IMR-90 (cell line): Measurements from ENCODE around the gene SECTM1. TPM values are rescaled to one million over a fixed set of nuclear protein-coding genes. Genes with fewer than 3 reads are reported as not detected.

ENCODE experiments used
- ATAC-seq: fragments of 200-7000 bp; cut with Tn5 transposase; 2 replicates; pipeline ENCODE4 v1.9.1; 2020; ENCODE audit warnings: low read depth, mild to moderate bottlenecking, moderate library complexity
- BruUV-seq: library from RNA; stranded (reverse); fragments of 400-500 nt; replicated peaks from 2 replicates; lab custom pipeline; 2021; lab: Mats Ljungman, UMichigan
- CTCF ChIA-PET: fragments of 300-600 bp; formaldehyde crosslinking; extraction: SDS; loops from one replicate; lab custom pipeline; 2021; ENCODE audit warnings: antibody characterized with exemption; lab: Yijun Ruan, JAX
- POLR2A ChIA-PET: fragments of 300-600 bp; sonication (Branson Sonifier 250); formaldehyde crosslinking; loops from one replicate; lab custom pipeline; 2022; ENCODE audit warnings: antibody characterized with exemption; ENCODE audit not compliant: unreplicated experiment; lab: Charles Lee
- DNase-seq: peaks from one replicate; pipeline ENCODE4 v3.0.0; 2013
- H2AFZ ChIP-seq: replicated peaks from 2 replicates; pipeline ENCODE3; 2013; ENCODE audit warnings: low read length, mild to moderate bottlenecking; ENCODE audit not compliant: poor library complexity
- H2AK5ac ChIP-seq: 2 replicates; pipeline ENCODE4 v1.6.1; 2013; ENCODE audit warnings: low read depth, low read length, inconsistent platforms
- H2AK9ac ChIP-seq: replicated peaks from 2 replicates; pipeline ENCODE3; 2013; ENCODE audit warnings: mild to moderate bottlenecking, low read depth, low read length, moderate library complexity; ENCODE audit not compliant: poor library complexity
- H2BK120ac ChIP-seq: 2 replicates; pipeline ENCODE4 v1.6.1; 2013; ENCODE audit warnings: low read depth, low read length, inconsistent platforms
- H2BK15ac ChIP-seq: 3 replicates; pipeline ENCODE4 v1.6.1; 2013; ENCODE audit warnings: low read depth, low read length, inconsistent platforms
- H2BK20ac ChIP-seq: 2 replicates; pipeline ENCODE4 v1.6.1; 2013; ENCODE audit warnings: low read depth, mild to moderate bottlenecking, inconsistent platforms, low read length, moderate library complexity
- H2BK5ac ChIP-seq: 2 replicates; pipeline ENCODE4 v1.6.1; 2013; ENCODE audit warnings: mild to moderate bottlenecking, low read depth, low read length, inconsistent platforms; ENCODE audit not compliant: poor library complexity, severe bottlenecking
- H3K14ac ChIP-seq: replicated peaks from 2 replicates; pipeline ENCODE4 v1.6.1; 2013; ENCODE audit warnings: low read depth, low read length, inconsistent platforms
- H3K18ac ChIP-seq: 2 replicates; pipeline ENCODE4 v1.6.1; 2013; ENCODE audit warnings: low read depth, low read length, control low read depth
- H3K23ac ChIP-seq: 2 replicates; pipeline ENCODE4 v1.6.1; 2013; ENCODE audit warnings: low read depth, low read length, inconsistent platforms
- H3K27ac ChIP-seq: 2 replicates; pipeline ENCODE4 v1.5.1; 2013; ENCODE audit warnings: mild to moderate bottlenecking, control low read depth, low read length; ENCODE audit not compliant: insufficient read depth
- H3K27me3 ChIP-seq: 2 replicates; pipeline ENCODE4 v1.6.1; 2013; ENCODE audit warnings: low read length; ENCODE audit not compliant: control insufficient read depth, insufficient read depth
- H3K36me3 ChIP-seq: 2 replicates; pipeline ENCODE4 v1.6.1; 2013; ENCODE audit warnings: low read length, mixed read lengths; ENCODE audit not compliant: control insufficient read depth, insufficient read depth
- H3K4ac ChIP-seq: 2 replicates; pipeline ENCODE4 v1.6.1; 2013; ENCODE audit warnings: low read depth, low read length, inconsistent platforms
- H3K4me1 ChIP-seq: 2 replicates; pipeline ENCODE4 v1.6.1; 2013; ENCODE audit warnings: low read length, mixed read lengths; ENCODE audit not compliant: control insufficient read depth, insufficient read depth
- H3K4me2 ChIP-seq: 2 replicates; pipeline ENCODE4 v1.6.1; 2013; ENCODE audit warnings: low read depth, mild to moderate bottlenecking, control low read depth, low read length, moderate library complexity
- H3K4me3 ChIP-seq: 2 replicates; pipeline ENCODE4 v1.5.1; 2013; ENCODE audit warnings: low read depth, mild to moderate bottlenecking, control low read depth, low read length, moderate library complexity; ENCODE audit not compliant: insufficient read depth
- H3K56ac ChIP-seq: 2 replicates; pipeline ENCODE4 v1.6.1; 2013; ENCODE audit warnings: low read length, inconsistent platforms; ENCODE audit not compliant: insufficient read depth; ENCODE audit errors: extremely low read depth
- H3K79me1 ChIP-seq, 2 experiments: 2 replicates each; pipeline ENCODE4 v1.6.1; 2013; ENCODE audit warnings: low read length in 2 of 2, inconsistent platforms in 1 of 2, low read depth in 1 of 2
- H3K9ac ChIP-seq: 2 replicates; pipeline ENCODE4 v1.6.1; 2013; ENCODE audit warnings: low read depth, low read length, control low read depth
- H3K9me1 ChIP-seq: 2 replicates; pipeline ENCODE4 v1.6.1; 2013; ENCODE audit warnings: low read length, inconsistent platforms; ENCODE audit not compliant: insufficient read depth
- H3K9me3 ChIP-seq: 2 replicates; pipeline ENCODE4 v1.6.1; 2013; ENCODE audit warnings: low read length; ENCODE audit not compliant: control insufficient read depth, insufficient read depth
- H4K20me1 ChIP-seq: 2 replicates; pipeline ENCODE4 v1.6.1; 2013; ENCODE audit warnings: low read length, inconsistent platforms; ENCODE audit not compliant: insufficient read depth
- H4K5ac ChIP-seq: 2 replicates; pipeline ENCODE4 v1.6.1; 2013; ENCODE audit warnings: mild to moderate bottlenecking, low read depth, low read length, control low read depth
- H4K8ac ChIP-seq, 2 experiments: 2 replicates each; pipeline ENCODE4 v1.6.1; 2013; ENCODE audit warnings: low read depth in 2 of 2, low read length in 2 of 2, control low read depth in 1 of 2, inconsistent platforms in 1 of 2
- H4K91ac ChIP-seq: 2 replicates; pipeline ENCODE4 v1.6.1; 2013; ENCODE audit warnings: low read depth, low read length, inconsistent platforms; ENCODE audit not compliant: insufficient read depth
- MAFK ChIP-seq: IDR thresholded peaks from 2 replicates; pipeline ENCODE4 v1.6.1; 2012; ENCODE audit warnings: low read depth, low read length, improper control_type of control experiment
- POLR2A ChIP-seq: IDR thresholded peaks from 2 replicates; pipeline ENCODE4 v1.6.1; 2012; ENCODE audit warnings: mild to moderate bottlenecking, low read depth, low read length
- WGBS, 2 experiments: methylation state at CpG; one replicate each; pipeline versions ENCODE4 v1.1.5 to v1.1.7; 2013; ENCODE audit warnings: missing lambda C conversion rate in 2 of 2; ENCODE audit not compliant: insufficient read length in 1 of 2; ENCODE audit errors: extremely low coverage in 2 of 2; 5-methylcytosine and 5-hydroxymethylcytosine counted together
- dilution Hi-C: fragments of 300-500 bp; cut with HindIII; formaldehyde crosslinking; loops from one replicate; pipeline ENCODE4 v1.14.3; 2018; ENCODE audit warnings: low sequenced_read_pairs; ENCODE audit not compliant: unreplicated experiment
- in situ Hi-C: fragments of 300-500 bp; cut with MboI; formaldehyde crosslinking; loops from 3 replicates; pipeline ENCODE4 v1.14.3; 2019; ENCODE audit warnings: low sequenced_read_pairs, inconsistent platforms, mixed read lengths
- intact Hi-C: fragments of 100-400 bp; cut with micrococcal nuclease; formaldehyde crosslinking; loops from 2 replicates; pipeline ENCODE4 v1.10.0; 2022
- polyA plus RNA-seq, 3 experiments: library from polyadenylated mRNA; depleted of rRNA; stranded (reverse); fragments of >200 nt; gene quantifications; 2 replicates each; pipeline ENCODE4 v1.2.3, GENCODE V29; 2012; ENCODE audit warnings: low replicate concordance in 1 of 3
- total RNA-seq: library from RNA; depleted of rRNA; stranded (reverse); fragments of >200 nt; gene quantifications from 2 replicates; pipeline ENCODE4 v1.2.3, GENCODE V29; 2012

SECTM1 gene
- total and polyA plus RNA-seq, 2 of the 4 experiments (the other 2 are of a cell fraction): 2.3 to 4.4 TPM

- no peak overlapping the region for H3K27ac ChIP-seq
- H3K23ac ChIP-seq: no peak overlapping the region
- H3K56ac ChIP-seq: no peak overlapping the region
- dilution Hi-C loops (no loop called here), intact Hi-C loops (no loop called here), in situ Hi-C loops (no loop called here)
- 95% methylated on average over 75 of the region's 76 CpGs; no CpG with 5 or more reads in 1 of the 2 experiments for WGBS, 2 experiments
- no peak overlapping the region for H3K4ac ChIP-seq
- BruUV-seq: no TSS peak
- H3K4me2 ChIP-seq: no peak overlapping the region
- H3K18ac ChIP-seq: no peak overlapping the region
- no peaks in the 10 kb centered on the region for H3K36me3 ChIP-seq
- H2BK120ac ChIP-seq: no peak overlapping the region
- no peaks in the 10 kb centered on the region for H3K9me3 ChIP-seq
- TF ChIP-seq MAFK (no peak), POLR2A (no peak)
- H2AFZ ChIP-seq: no peak overlapping the region
- no peak overlapping the region for H3K9ac ChIP-seq
- no peaks in the 10 kb centered on the region; the same call in 1 of the 2 replicates for H4K20me1 ChIP-seq
- H4K5ac ChIP-seq: no peak overlapping the region
- ATAC-seq (no peak), DNase-seq (no peak)
- H4K8ac ChIP-seq: no peak overlapping the region
- no peak overlapping the region; the same call in 1 of the 2 replicates for H3K14ac ChIP-seq
- no peak overlapping the region for H2BK20ac ChIP-seq
- H2BK5ac ChIP-seq: no peak overlapping the region
- H2BK15ac ChIP-seq: no peak overlapping the region
- no peak overlapping the region for H3K4me3 ChIP-seq
- H2AK9ac ChIP-seq: no peak overlapping the region
- POLR2A ChIA-PET: no interaction called here
- H2AK5ac ChIP-seq: no peak overlapping the region
- H3K9me1 ChIP-seq: peaks cover 7% of the 10 kb centered on the region; the same call in 1 of the 2 replicates
- no peaks in the 10 kb centered on the region for H3K4me1 ChIP-seq
- H4K91ac ChIP-seq: no peak overlapping the region
- peaks cover 30% of the 10 kb centered on the region for H3K27me3 ChIP-seq
- no peaks in the 10 kb centered on the region for H3K79me1 ChIP-seq
- CTCF ChIA-PET: no interaction called here
These were observed 14.6 kb downstream of the SECTM1 start for GRCh38 chr17:82318772-82319606.
